SK-N-SH (cell line): ENCODE results near the gene NCKAP5. TPM values are rescaled to one million over a fixed set of nuclear protein-coding genes. Genes with fewer than 3 reads are reported as not detected.

Experiments used
- CTCF ChIA-PET: fragments of 300-600, 350-600 bp; formaldehyde crosslinking; extraction: SDS; loops from one replicate; lab custom pipeline; 2021; lab: Yijun Ruan, JAX
- POLR2A ChIA-PET: fragments of 350-600 bp; sonication (Branson Sonifier 250); formaldehyde crosslinking; extraction: SDS; loops from one replicate; lab custom pipeline; 2020; ENCODE audit warnings: antibody characterized with exemption, inconsistent platforms; lab: Yijun Ruan, JAX
- DNase-seq: peaks from one replicate; pipeline ENCODE4 v3.0.0; 2012
- H2AFZ ChIP-seq: fragments of 200-600 bp; sonication (generic); 2 replicates; pipeline ENCODE4 v1.8.1; 2016; ENCODE audit warnings: antibody characterized with exemption, mild to moderate bottlenecking, low read depth
- H3F3A ChIP-seq: fragments of 200-600 bp; sonication (generic); replicated peaks from 2 replicates; pipeline ENCODE3; 2016; ENCODE audit warnings: antibody characterized with exemption, mild to moderate bottlenecking; ENCODE audit not compliant: insufficient read depth
- H3K27ac ChIP-seq, 2 experiments: fragments of 200-500 bp in 1 of 2; fragments of 200-600 bp in 1 of 2; sonication (Bioruptor generic) in 1 of 2; sonication (generic), shearing (Covaris generic) in 1 of 2; 2 replicates each; pipeline versions ENCODE4 v1.5.1 to v1.6.1; 2014 to 2016; ENCODE audit warnings: low read depth in 2 of 2, inconsistent platforms in 1 of 2, low read length in 1 of 2, mild to moderate bottlenecking in 1 of 2, mixed read lengths in 1 of 2
- H3K27me3 ChIP-seq: fragments of 200-600 bp; sonication (generic), shearing (Covaris generic); 2 replicates; pipeline ENCODE4 v1.6.1; 2016; ENCODE audit warnings: mixed run types; ENCODE audit not compliant: insufficient read depth
- H3K36me3 ChIP-seq, 2 experiments: fragments of 200-500 bp in 1 of 2; fragments of 200-600 bp in 1 of 2; sonication (Bioruptor generic) in 1 of 2; sonication (generic) in 1 of 2; replicated peaks in 1 of 2; 2 replicates each; pipeline versions ENCODE3 to v1.5.1; 2014 to 2016; ENCODE audit warnings: low read length in 1 of 2, mild to moderate bottlenecking in 1 of 2; ENCODE audit not compliant: insufficient read depth in 2 of 2, control insufficient read depth in 1 of 2
- H3K4me1 ChIP-seq, 2 experiments: fragments of 200-500 bp in 1 of 2; fragments of 200-600 bp in 1 of 2; sonication (Bioruptor generic) in 1 of 2; sonication (generic), shearing (Covaris generic) in 1 of 2; 2 replicates each; pipeline versions ENCODE4 v1.5.1 to v1.6.1; 2014 to 2016; ENCODE audit warnings: low read depth in 1 of 2, low read length in 1 of 2, mixed run types in 1 of 2; ENCODE audit not compliant: insufficient read depth in 2 of 2, control insufficient read depth in 1 of 2
- H3K4me2 ChIP-seq: fragments of 200-600 bp; sonication (generic), shearing (Covaris generic); 2 replicates; pipeline ENCODE4 v1.6.1; 2017; ENCODE audit warnings: mixed run types
- H3K4me3 ChIP-seq, 2 experiments: fragments of 200-500 bp in 1 of 2; fragments of 200-600 bp in 1 of 2; sonication (Bioruptor generic) in 1 of 2; sonication (generic), shearing (Covaris generic) in 1 of 2; 2 replicates each; pipeline versions ENCODE4 v1.5.1 to v1.8.1; 2014 to 2016; ENCODE audit warnings: low read depth in 2 of 2, inconsistent platforms in 1 of 2, low read length in 1 of 2, mild to moderate bottlenecking in 1 of 2, mixed read lengths in 1 of 2, moderate library complexity in 1 of 2
- H3K79me2 ChIP-seq: fragments of 200-600 bp; sonication (generic); 2 replicates; pipeline ENCODE4 v1.8.1; 2017; ENCODE audit warnings: mild to moderate bottlenecking; ENCODE audit not compliant: insufficient read depth
- H3K9ac ChIP-seq: fragments of 200-600 bp; sonication (generic); 2 replicates; pipeline ENCODE4 v1.6.1; 2017; ENCODE audit warnings: mixed run types
- H3K9me2 ChIP-seq: fragments of 200-600 bp; sonication (generic); 2 replicates; pipeline ENCODE4 v1.6.1; 2017; ENCODE audit warnings: mixed run types
- H3K9me3 ChIP-seq: fragments of 200-600 bp; sonication (generic); 2 replicates; pipeline ENCODE4 v1.6.1; 2017; ENCODE audit warnings: mixed run types, mild to moderate bottlenecking, moderate library complexity
- H4K20me1 ChIP-seq: fragments of 200-600 bp; sonication (generic); 2 replicates; pipeline ENCODE4 v1.6.1; 2017; ENCODE audit warnings: mild to moderate bottlenecking, mixed run types; ENCODE audit not compliant: insufficient read depth
- CHD2 ChIP-seq: fragments of 150-350 bp; IDR thresholded peaks from 2 replicates; pipeline ENCODE4 v1.6.1; 2018; ENCODE audit warnings: low read length; ENCODE audit not compliant: partially characterized antibody
- ELF1 ChIP-seq: IDR thresholded peaks from 2 replicates; pipeline ENCODE4 v1.4.0; 2012
- EZH2phosphoT487 ChIP-seq: fragments of 200-600 bp; sonication (generic); IDR thresholded peaks from 2 replicates; pipeline ENCODE4 v1.6.1; 2017; ENCODE audit warnings: low read depth, mixed run types, mild to moderate bottlenecking, antibody characterized with exemption, moderate library complexity, borderline replicate concordance
- FOXJ3 ChIP-seq: sonication (generic); formaldehyde crosslinking; IDR thresholded peaks from 2 replicates; pipeline ENCODE4 v1.5.1; 2020; ENCODE audit warnings: mild to moderate bottlenecking, missing genetic modification reagents
- GABPA ChIP-seq: IDR thresholded peaks from 2 replicates; pipeline ENCODE4 v1.4.0; 2012; ENCODE audit warnings: low read depth, mild to moderate bottlenecking
- GATA2 ChIP-seq: sonication (generic); formaldehyde crosslinking; IDR thresholded peaks from 2 replicates; pipeline ENCODE4 v1.5.0; 2020; ENCODE audit warnings: mild to moderate bottlenecking, missing genetic modification reagents
- JUND ChIP-seq: IDR thresholded peaks from 2 replicates; pipeline ENCODE4 v1.4.0; 2012
- MEF2A ChIP-seq: IDR thresholded peaks from 2 replicates; pipeline ENCODE4 v1.4.0; 2012; ENCODE audit warnings: low read depth, borderline replicate concordance
- POLR2AphosphoS5 ChIP-seq: IDR thresholded peaks from 2 replicates; pipeline ENCODE4 v1.6.1; 2012; ENCODE audit warnings: low read depth, low read length
- RCOR1 ChIP-seq: fragments of 150-350 bp; IDR thresholded peaks from 2 replicates; pipeline ENCODE4 v1.6.1; 2017; ENCODE audit warnings: antibody characterized with exemption, low read length
- RXRA ChIP-seq: IDR thresholded peaks from 2 replicates; pipeline ENCODE4 v1.4.0; 2012; ENCODE audit warnings: low read depth, mild to moderate bottlenecking, borderline replicate concordance
- SIN3A ChIP-seq: IDR thresholded peaks from 2 replicates; pipeline ENCODE4 v1.6.1; 2012; ENCODE audit warnings: low read depth, mild to moderate bottlenecking, low read length, moderate library complexity, borderline replicate concordance
- TAF1 ChIP-seq: IDR thresholded peaks from 2 replicates; pipeline ENCODE4 v1.6.1; 2012; ENCODE audit warnings: low read depth, mild to moderate bottlenecking, low read length, moderate library complexity, borderline replicate concordance
- YY1 ChIP-seq: IDR thresholded peaks from 2 replicates; pipeline ENCODE4 v1.4.0; 2012; ENCODE audit warnings: low read depth, mild to moderate bottlenecking
- WGBS: methylation state at CpG from one replicate; pipeline ENCODE4 v1.1.6; 2017; ENCODE audit warnings: low lambda C conversion rate; 5-methylcytosine and 5-hydroxymethylcytosine counted together
- polyA plus RNA-seq, 3 experiments: library from polyadenylated mRNA; depleted of rRNA; stranded (reverse); fragments of >200 nt; gene quantifications; 2 replicates each; pipeline ENCODE4 v1.2.3, GENCODE V29; 2012
- TF ChIP-seq, protein P1 (sequence below): fragments of 150-350 bp; IDR thresholded peaks from 2 replicates; pipeline ENCODE4 v1.6.1; 2016; ENCODE audit warnings: mild to moderate bottlenecking, low read depth, low read length
- TF ChIP-seq, protein P2 (sequence below): IDR thresholded peaks from 2 replicates; pipeline ENCODE4; 2012
- TF ChIP-seq, protein P3 (sequence below): IDR thresholded peaks from 2 replicates; pipeline ENCODE4 v1.4.0; 2012; ENCODE audit warnings: low read depth, borderline replicate concordance
- TF ChIP-seq, protein P4 (sequence below): IDR thresholded peaks from 2 replicates; pipeline ENCODE4 v1.6.1; 2012; ENCODE audit warnings: mild to moderate bottlenecking, low read depth, low read length, moderate library complexity

NCKAP5 gene
- polyA plus RNA-seq, 1 of the 3 experiments (the other 2 are of a cell fraction) = 0.02 TPM

DNA sequence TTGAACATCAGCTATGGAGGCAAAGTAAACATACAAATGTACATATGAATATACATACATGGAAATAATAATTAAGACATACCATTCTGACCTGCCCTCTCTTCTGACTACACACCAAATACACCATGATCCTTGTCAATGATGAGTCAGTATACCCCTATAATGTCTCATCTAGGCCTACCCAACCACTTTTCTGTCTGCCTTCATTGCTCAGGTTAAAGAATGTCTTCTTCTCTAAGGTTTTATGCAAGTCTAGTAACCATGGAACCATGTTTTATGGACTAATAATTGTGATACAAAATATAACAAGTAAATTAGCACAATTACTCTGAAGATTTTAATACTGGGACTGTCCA, 128.7 kb downstream of the NCKAP5 start:
- ChIA-PET CTCF (no interaction called here), POLR2A (no interaction called here)
- no peaks in the 10 kb centered on the region for H3K36me3 ChIP-seq
- TF ChIP-seq YY1 (no peak), ELF1 (no peak), GATA2 (CRISPR knock-in tag) (no peak), TAF1 (no peak), GABPA (no peak), POLR2AphosphoS5 (no peak), MEF2A (no peak)
- TF ChIP-seq, protein P1, sequence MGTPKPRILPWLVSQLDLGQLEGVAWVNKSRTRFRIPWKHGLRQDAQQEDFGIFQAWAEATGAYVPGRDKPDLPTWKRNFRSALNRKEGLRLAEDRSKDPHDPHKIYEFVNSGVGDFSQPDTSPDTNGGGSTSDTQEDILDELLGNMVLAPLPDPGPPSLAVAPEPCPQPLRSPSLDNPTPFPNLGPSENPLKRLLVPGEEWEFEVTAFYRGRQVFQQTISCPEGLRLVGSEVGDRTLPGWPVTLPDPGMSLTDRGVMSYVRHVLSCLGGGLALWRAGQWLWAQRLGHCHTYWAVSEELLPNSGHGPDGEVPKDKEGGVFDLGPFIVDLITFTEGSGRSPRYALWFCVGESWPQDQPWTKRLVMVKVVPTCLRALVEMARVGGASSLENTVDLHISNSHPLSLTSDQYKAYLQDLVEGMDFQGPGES = no peak
- TF ChIP-seq, protein P2, sequence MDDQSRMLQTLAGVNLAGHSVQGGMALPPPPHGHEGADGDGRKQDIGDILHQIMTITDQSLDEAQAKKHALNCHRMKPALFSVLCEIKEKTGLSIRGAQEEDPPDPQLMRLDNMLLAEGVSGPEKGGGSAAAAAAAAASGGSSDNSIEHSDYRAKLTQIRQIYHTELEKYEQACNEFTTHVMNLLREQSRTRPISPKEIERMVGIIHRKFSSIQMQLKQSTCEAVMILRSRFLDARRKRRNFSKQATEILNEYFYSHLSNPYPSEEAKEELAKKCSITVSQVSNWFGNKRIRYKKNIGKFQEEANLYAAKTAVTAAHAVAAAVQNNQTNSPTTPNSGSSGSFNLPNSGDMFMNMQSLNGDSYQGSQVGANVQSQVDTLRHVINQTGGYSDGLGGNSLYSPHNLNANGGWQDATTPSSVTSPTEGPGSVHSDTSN = no peak
- TF ChIP-seq, protein P3, sequence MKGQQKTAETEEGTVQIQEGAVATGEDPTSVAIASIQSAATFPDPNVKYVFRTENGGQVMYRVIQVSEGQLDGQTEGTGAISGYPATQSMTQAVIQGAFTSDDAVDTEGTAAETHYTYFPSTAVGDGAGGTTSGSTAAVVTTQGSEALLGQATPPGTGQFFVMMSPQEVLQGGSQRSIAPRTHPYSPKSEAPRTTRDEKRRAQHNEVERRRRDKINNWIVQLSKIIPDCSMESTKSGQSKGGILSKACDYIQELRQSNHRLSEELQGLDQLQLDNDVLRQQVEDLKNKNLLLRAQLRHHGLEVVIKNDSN = no peak
- H3K9me2 ChIP-seq = no peaks in the 10 kb centered on the region
- no peak for DNase-seq
- H3K27ac ChIP-seq = no peak overlapping the region
- no peak overlapping the region for H2AFZ ChIP-seq
- no peak overlapping the region for H3K4me3 ChIP-seq
- H3K9ac ChIP-seq = no peak overlapping the region
- no peaks in the 10 kb centered on the region for H3K9me3 ChIP-seq
- H3K79me2 ChIP-seq = no peaks in the 10 kb centered on the region
- no peak overlapping the region for H3K4me2 ChIP-seq
- peaks cover 6% of the 10 kb centered on the region for H3F3A ChIP-seq
- H3K27me3 ChIP-seq = no peaks in the 10 kb centered on the region
- no peaks in the 10 kb centered on the region for H4K20me1 ChIP-seq
- H3K4me1 ChIP-seq = peaks cover 4 to 15% of the 10 kb centered on the region in 2 experiments; a peak in 2 of 4 replicates

DNA sequence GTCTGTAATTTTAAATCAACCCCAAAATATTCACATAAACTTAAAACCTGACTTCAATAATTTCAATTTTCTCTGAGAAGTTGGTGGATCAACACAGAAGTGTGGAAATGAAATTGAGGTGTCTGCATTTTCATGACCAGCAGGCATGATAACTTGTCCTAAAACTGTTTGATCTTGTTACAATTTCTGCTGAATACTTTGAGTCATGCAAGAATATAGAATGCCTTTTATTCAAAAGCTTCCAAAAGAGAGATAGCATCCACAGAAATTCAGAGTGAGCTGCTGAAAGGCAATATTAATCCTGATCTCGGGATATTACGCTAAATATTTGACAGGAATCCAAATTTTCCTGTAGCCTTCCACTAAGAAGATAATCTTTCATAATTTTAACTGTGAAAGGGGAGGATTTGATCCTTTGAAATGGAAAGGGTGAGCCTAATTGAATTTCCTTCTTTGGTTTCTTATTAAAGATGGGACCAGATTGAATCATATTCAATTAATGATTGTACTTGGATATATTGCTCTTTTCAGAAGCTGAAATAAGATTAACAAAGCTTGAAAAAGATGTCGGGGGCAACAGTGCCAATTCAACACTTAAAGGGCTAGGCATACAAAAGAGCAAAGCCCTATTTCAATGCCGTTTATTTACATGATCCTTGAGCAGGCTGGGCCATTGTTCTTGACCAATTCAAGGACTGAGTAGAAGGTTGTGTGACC, 129.3 kb downstream of the NCKAP5 start:
- Histone ChIP-seq H3K4me3 (no peak overlapping the region), H3K27me3 (no peaks in the 10 kb centered on the region), H3K9me2 (no peaks in the 10 kb centered on the region), H2AFZ (peak overlapping the region; percentile 43; the same call in 1 of the 2 replicates), H3K36me3 (no peaks in the 10 kb centered on the region), H3F3A (peaks cover 8% of the 10 kb centered on the region), H3K9me3 (no peaks in the 10 kb centered on the region), H3K4me1 (peaks cover 4 to 18% of the 10 kb centered on the region in 2 experiments; a peak in 2 of 4 replicates), H3K79me2 (no peaks in the 10 kb centered on the region), H3K9ac (no peak overlapping the region), H4K20me1 (no peaks in the 10 kb centered on the region), H3K27ac (no peak overlapping the region), H3K4me2 (no peak overlapping the region)
- POLR2A ChIA-PET = no interaction called here
- WGBS = 43% methylated on average over 4 of the region's 4 CpGs
- TF ChIP-seq, protein P2 = no peak
- TF ChIP-seq RCOR1 (no peak), EZH2phosphoT487 (no peak), JUND (no peak), FOXJ3 (CRISPR knock-in tag) (no peak), RXRA (no peak), CHD2 (no peak), TAF1 (no peak), MEF2A (no peak), SIN3A (no peak)
- TF ChIP-seq, protein P4, sequence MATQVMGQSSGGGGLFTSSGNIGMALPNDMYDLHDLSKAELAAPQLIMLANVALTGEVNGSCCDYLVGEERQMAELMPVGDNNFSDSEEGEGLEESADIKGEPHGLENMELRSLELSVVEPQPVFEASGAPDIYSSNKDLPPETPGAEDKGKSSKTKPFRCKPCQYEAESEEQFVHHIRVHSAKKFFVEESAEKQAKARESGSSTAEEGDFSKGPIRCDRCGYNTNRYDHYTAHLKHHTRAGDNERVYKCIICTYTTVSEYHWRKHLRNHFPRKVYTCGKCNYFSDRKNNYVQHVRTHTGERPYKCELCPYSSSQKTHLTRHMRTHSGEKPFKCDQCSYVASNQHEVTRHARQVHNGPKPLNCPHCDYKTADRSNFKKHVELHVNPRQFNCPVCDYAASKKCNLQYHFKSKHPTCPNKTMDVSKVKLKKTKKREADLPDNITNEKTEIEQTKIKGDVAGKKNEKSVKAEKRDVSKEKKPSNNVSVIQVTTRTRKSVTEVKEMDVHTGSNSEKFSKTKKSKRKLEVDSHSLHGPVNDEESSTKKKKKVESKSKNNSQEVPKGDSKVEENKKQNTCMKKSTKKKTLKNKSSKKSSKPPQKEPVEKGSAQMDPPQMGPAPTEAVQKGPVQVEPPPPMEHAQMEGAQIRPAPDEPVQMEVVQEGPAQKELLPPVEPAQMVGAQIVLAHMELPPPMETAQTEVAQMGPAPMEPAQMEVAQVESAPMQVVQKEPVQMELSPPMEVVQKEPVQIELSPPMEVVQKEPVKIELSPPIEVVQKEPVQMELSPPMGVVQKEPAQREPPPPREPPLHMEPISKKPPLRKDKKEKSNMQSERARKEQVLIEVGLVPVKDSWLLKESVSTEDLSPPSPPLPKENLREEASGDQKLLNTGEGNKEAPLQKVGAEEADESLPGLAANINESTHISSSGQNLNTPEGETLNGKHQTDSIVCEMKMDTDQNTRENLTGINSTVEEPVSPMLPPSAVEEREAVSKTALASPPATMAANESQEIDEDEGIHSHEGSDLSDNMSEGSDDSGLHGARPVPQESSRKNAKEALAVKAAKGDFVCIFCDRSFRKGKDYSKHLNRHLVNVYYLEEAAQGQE = no peak
- CTCF ChIA-PET = no interaction called here
- no peak for DNase-seq
